Trophoblast cell (in vitro differentiated cells and primary cell): ENCODE measurements around the gene CTNNA3.

ENCODE experiments used
- DNase-seq, 2 donors: peaks; one replicate each; pipeline ENCODE4 v3.0.0-alpha.2; 2016
- H2AFZ ChIP-seq: 2 replicates; pipeline ENCODE4 v1.6.1; 2013; ENCODE audit warnings: low read length, moderate library complexity, mild to moderate bottlenecking; ENCODE audit not compliant: insufficient read depth, poor library complexity
- H2AK5ac ChIP-seq: 2 replicates; pipeline ENCODE4 v1.6.1; 2013; ENCODE audit warnings: mild to moderate bottlenecking, low read length
- H2BK120ac ChIP-seq: 2 replicates; pipeline ENCODE4 v1.6.1; 2013; ENCODE audit warnings: low read length, mild to moderate bottlenecking, moderate library complexity; ENCODE audit not compliant: insufficient read depth, poor library complexity
- H2BK12ac ChIP-seq: 2 replicates; pipeline ENCODE4 v1.6.1; 2013; ENCODE audit warnings: mild to moderate bottlenecking, low read length, moderate library complexity
- H2BK5ac ChIP-seq: 2 replicates; pipeline ENCODE4 v1.6.1; 2013; ENCODE audit warnings: low read length, low read depth, moderate library complexity, mild to moderate bottlenecking; ENCODE audit not compliant: poor library complexity
- H3K14ac ChIP-seq: 2 replicates; pipeline ENCODE4 v1.6.1; 2013; ENCODE audit warnings: mild to moderate bottlenecking, low read length
- H3K18ac ChIP-seq: 2 replicates; pipeline ENCODE4 v1.6.1; 2013; ENCODE audit warnings: mild to moderate bottlenecking, low read length
- H3K23ac ChIP-seq: 2 replicates; pipeline ENCODE4 v1.6.1; 2013; ENCODE audit warnings: low read length
- H3K27ac ChIP-seq: 2 replicates; pipeline ENCODE4 v1.5.1; 2013; ENCODE audit warnings: low read depth, mild to moderate bottlenecking, inconsistent platforms, low read length, moderate library complexity
- H3K27me3 ChIP-seq: 2 replicates; pipeline ENCODE4 v1.6.1; 2013; ENCODE audit warnings: inconsistent platforms, mild to moderate bottlenecking, low read length, moderate library complexity; ENCODE audit not compliant: insufficient read depth
- H3K36me3 ChIP-seq, 2 experiments: 1 replicate in 1 of 2; 2 replicates in 1 of 2; pipeline ENCODE4 v1.6.1; 2013; ENCODE audit warnings: low read length in 2 of 2, mild to moderate bottlenecking in 2 of 2, moderate library complexity in 1 of 2; ENCODE audit not compliant: insufficient read depth in 2 of 2, control insufficient read depth in 1 of 2
- H3K4ac ChIP-seq: 2 replicates; pipeline ENCODE4 v1.6.1; 2013; ENCODE audit warnings: low read depth, mild to moderate bottlenecking, low read length, moderate library complexity
- H3K4me1 ChIP-seq, 2 experiments: 1 replicate in 1 of 2; 2 replicates in 1 of 2; pipeline ENCODE4 v1.6.1; 2013; ENCODE audit warnings: low read length in 2 of 2, mild to moderate bottlenecking in 2 of 2, moderate library complexity in 1 of 2; ENCODE audit not compliant: insufficient read depth in 2 of 2, control insufficient read depth in 1 of 2
- H3K4me2 ChIP-seq: 2 replicates; pipeline ENCODE4 v1.6.1; 2013; ENCODE audit warnings: inconsistent platforms, mild to moderate bottlenecking, low read length, moderate library complexity
- H3K4me3 ChIP-seq: 2 replicates; pipeline ENCODE4 v1.5.1; 2013; ENCODE audit warnings: mild to moderate bottlenecking, low read depth, low read length, inconsistent platforms
- H3K79me1 ChIP-seq: one replicate; pipeline ENCODE4 v1.6.1; 2013; ENCODE audit warnings: low read length
- H3K79me2 ChIP-seq: 2 replicates; pipeline ENCODE4 v1.6.1; 2013; ENCODE audit warnings: low read length, mild to moderate bottlenecking; ENCODE audit not compliant: control insufficient read depth, insufficient read depth, poor library complexity
- H3K9ac ChIP-seq: 2 replicates; pipeline ENCODE4 v1.6.1; 2013; ENCODE audit warnings: mild to moderate bottlenecking, low read length
- H3K9me3 ChIP-seq: 2 replicates; pipeline ENCODE4 v1.6.1; 2013; ENCODE audit warnings: low read depth, mild to moderate bottlenecking, control low read depth, inconsistent platforms, low read length; ENCODE audit not compliant: insufficient read depth
- H4K12ac ChIP-seq: 2 replicates; pipeline ENCODE4 v1.6.1; 2013; ENCODE audit warnings: low read depth, mild to moderate bottlenecking, low read length, moderate library complexity
- H4K8ac ChIP-seq: 2 replicates; pipeline ENCODE4 v1.6.1; 2013; ENCODE audit warnings: low read depth, mild to moderate bottlenecking, low read length, moderate library complexity
- H4K91ac ChIP-seq: one replicate; pipeline ENCODE4 v1.6.1; 2013; ENCODE audit warnings: low read depth, mild to moderate bottlenecking, low read length, moderate library complexity
- WGBS: extraction: QIAGEN DNeasy Blood & Tissue Kit; methylation state at CpG from one replicate; pipeline ENCODE4 v1.1.7; 2013; ENCODE audit warnings: missing lambda C conversion rate; ENCODE audit not compliant: insufficient read length, insufficient coverage; ENCODE audit errors: extremely low coverage; 5-methylcytosine and 5-hydroxymethylcytosine counted together

CTNNA3 gene

GRCh38 chr10:66943590-66943989, 752.4 kb downstream of the CTNNA3 start:
- no CpG with 5 or more reads among the region's 2 CpGs for WGBS
- Histone ChIP-seq H2AFZ (no peak overlapping the region), H2AK5ac (no peak overlapping the region), H4K91ac (no peak overlapping the region), H3K79me1 (no peaks in the 10 kb centered on the region), H2BK5ac (no peak overlapping the region), H3K27me3 (no peaks in the 10 kb centered on the region), H3K4me1 (no peaks in the 10 kb centered on the region), H3K27ac (no peak overlapping the region), H2BK12ac (no peak overlapping the region), H3K9ac (no peak overlapping the region), H3K79me2 (no peaks in the 10 kb centered on the region), H4K8ac (no peak overlapping the region), H3K14ac (no peak overlapping the region), H3K4me2 (no peak overlapping the region), H3K18ac (no peak overlapping the region), H3K23ac (no peak overlapping the region), H3K4me3 (no peak overlapping the region), H3K9me3 (no peaks in the 10 kb centered on the region), H4K12ac (no peak overlapping the region), H3K4ac (no peak overlapping the region), H2BK120ac (no peak overlapping the region), H3K36me3 (no peaks in the 10 kb centered on the region)
- no peak for DNase-seq

- Histone ChIP-seq H2AFZ (no peak overlapping the region), H4K91ac (no peak overlapping the region), H3K23ac (no peak overlapping the region), H3K18ac (no peak overlapping the region), H2BK12ac (no peak overlapping the region), H3K4me2 (no peak overlapping the region), H3K36me3 (no peaks in the 10 kb centered on the region), H3K9ac (no peak overlapping the region), H3K27me3 (no peaks in the 10 kb centered on the region), H3K4me1 (no peaks in the 10 kb centered on the region), H4K12ac (no peak overlapping the region), H2BK120ac (no peak overlapping the region), H3K4me3 (no peak overlapping the region), H2AK5ac (no peak overlapping the region), H4K8ac (no peak overlapping the region), H3K14ac (no peak overlapping the region), H3K79me2 (no peaks in the 10 kb centered on the region), H2BK5ac (no peak overlapping the region), H3K27ac (no peak overlapping the region), H3K79me1 (no peaks in the 10 kb centered on the region), H3K4ac (no peak overlapping the region), H3K9me3 (no peaks in the 10 kb centered on the region)
- DNase-seq = no peak
- no CpG with 5 or more reads among the region's 1 CpG for WGBS
Observed at GRCh38 chr10:66942407-66942806, 753.6 kb downstream of the CTNNA3 start.

- no peak overlapping the region for H3K4ac ChIP-seq
- H3K9me3 ChIP-seq = no peaks in the 10 kb centered on the region
- WGBS = no CpG with 5 or more reads among the region's 5 CpGs
- DNase-seq = no peak
- H3K36me3 ChIP-seq = no peaks in the 10 kb centered on the region
- no peaks in the 10 kb centered on the region for H3K4me1 ChIP-seq
- no peak overlapping the region for H3K18ac ChIP-seq
- H3K4me2 ChIP-seq = no peak overlapping the region
- H2BK12ac ChIP-seq = no peak overlapping the region
- H3K27ac ChIP-seq = no peak overlapping the region
- H4K8ac ChIP-seq = no peak overlapping the region
- no peak overlapping the region for H2BK5ac ChIP-seq
- no peak overlapping the region for H3K4me3 ChIP-seq
- H4K12ac ChIP-seq = no peak overlapping the region
- no peaks in the 10 kb centered on the region for H3K79me2 ChIP-seq
- no peaks in the 10 kb centered on the region for H3K27me3 ChIP-seq
- H3K14ac ChIP-seq = no peak overlapping the region
- no peak overlapping the region for H2AK5ac ChIP-seq
- H4K91ac ChIP-seq = no peak overlapping the region
- H3K23ac ChIP-seq = no peak overlapping the region
- H3K9ac ChIP-seq = no peak overlapping the region
- H3K79me1 ChIP-seq = no peaks in the 10 kb centered on the region
- no peak overlapping the region for H2BK120ac ChIP-seq
- no peak overlapping the region for H2AFZ ChIP-seq
Observed at GRCh38 chr10:66941491-66941890, 754.5 kb downstream of the CTNNA3 start.

GRCh38 chr10:66940965-66941364, 755.0 kb downstream of the CTNNA3 start:
- H2AFZ ChIP-seq = no peak overlapping the region
- H2BK5ac ChIP-seq = no peak overlapping the region
- H3K27ac ChIP-seq = no peak overlapping the region
- no peak overlapping the region for H2AK5ac ChIP-seq
- no peak overlapping the region for H3K18ac ChIP-seq
- no peak overlapping the region for H4K91ac ChIP-seq
- H2BK12ac ChIP-seq = no peak overlapping the region
- no peaks in the 10 kb centered on the region for H3K79me2 ChIP-seq
- H3K4ac ChIP-seq = no peak overlapping the region
- no peak overlapping the region for H3K9ac ChIP-seq
- no peak overlapping the region for H4K12ac ChIP-seq
- H3K36me3 ChIP-seq = no peaks in the 10 kb centered on the region
- H3K4me3 ChIP-seq = no peak overlapping the region
- H3K4me1 ChIP-seq = no peaks in the 10 kb centered on the region
- no peak overlapping the region for H3K14ac ChIP-seq
- H3K79me1 ChIP-seq = no peaks in the 10 kb centered on the region
- H3K9me3 ChIP-seq = no peaks in the 10 kb centered on the region
- H3K4me2 ChIP-seq = no peak overlapping the region
- H4K8ac ChIP-seq = no peak overlapping the region
- no peak overlapping the region for H3K23ac ChIP-seq
- H2BK120ac ChIP-seq = no peak overlapping the region
- no peaks in the 10 kb centered on the region for H3K27me3 ChIP-seq
- no CpG with 5 or more reads among the region's 3 CpGs for WGBS
- DNase-seq = no peak
